A673 (cell line): Measurements from ENCODE around the gene TUBA3D. TPM values are rescaled to one million over a fixed set of nuclear protein-coding genes. Genes with fewer than 3 reads are reported as not detected.
A peak's percentile ranks its signal among the peaks of the same experiment; 100 is the strongest.
"Not testable (repeated sequence)": the region's sequence is repeated elsewhere in the genome, so short reads cannot be mapped to it uniquely, and the experiment has no call there.

Experiments used
- BruUV-seq: library from RNA; stranded (reverse); fragments of 400-500 nt; replicated peaks from 2 replicates; lab custom pipeline; 2021; lab: Mats Ljungman, UMichigan
- CTCF ChIA-PET: fragments of 300-600 bp; sonication (Branson Sonifier 250); formaldehyde crosslinking; loops from one replicate; lab custom pipeline; 2022; ENCODE audit warnings: antibody characterized with exemption; lab: Charles Lee
- POLR2A ChIA-PET: fragments of 300-600 bp; sonication (Branson Sonifier 250); formaldehyde crosslinking; loops from one replicate; lab custom pipeline; 2022; ENCODE audit warnings: antibody characterized with exemption; ENCODE audit not compliant: low non-redundant PET; lab: Charles Lee
- DNase-seq: peaks from one replicate; pipeline ENCODE4 v3.0.0-alpha.2; 2015; ENCODE audit warnings: low spot score
- H3K27ac ChIP-seq: fragments of 200-600 bp; sonication (generic); 2 replicates; pipeline ENCODE4 v1.5.1; 2016; ENCODE audit warnings: mixed run types, low read depth, mild to moderate bottlenecking, mixed read lengths, antibody characterized with exemption, low read length; ENCODE audit not compliant: poor library complexity, severe bottlenecking
- H3K27me3 ChIP-seq: fragments of 200-600 bp; sonication (generic); replicated peaks from 2 replicates; pipeline ENCODE4 v1.6.1; 2017; ENCODE audit warnings: mixed run types, low read depth, mild to moderate bottlenecking, mixed read lengths, antibody characterized with exemption, low read length; ENCODE audit not compliant: insufficient read depth, poor library complexity
- H3K36me3 ChIP-seq: fragments of 200-600 bp; sonication (generic); 2 replicates; pipeline ENCODE4 v1.6.1; 2016; ENCODE audit warnings: mixed run types, mild to moderate bottlenecking, mixed read lengths, antibody characterized with exemption, low read length; ENCODE audit not compliant: insufficient read depth, poor library complexity, severe bottlenecking
- H3K4me1 ChIP-seq: fragments of 200-600 bp; sonication (generic); 2 replicates; pipeline ENCODE4 v1.6.1; 2017; ENCODE audit warnings: mixed run types, mild to moderate bottlenecking, mixed read lengths, antibody characterized with exemption, low read length; ENCODE audit not compliant: insufficient read depth, poor library complexity, severe bottlenecking
- H3K4me3 ChIP-seq: fragments of 200-600 bp; sonication (generic); 2 replicates; pipeline ENCODE4 v1.5.1; 2016; ENCODE audit warnings: low read depth, mixed run types, mild to moderate bottlenecking, mixed read lengths, low read length; ENCODE audit not compliant: poor library complexity, severe bottlenecking
- H3K9me3 ChIP-seq: fragments of 200-600 bp; sonication (generic); 2 replicates; pipeline ENCODE4 v1.6.1; 2016; ENCODE audit warnings: mixed run types, low read depth, mild to moderate bottlenecking, mixed read lengths, antibody characterized with exemption, low read length; ENCODE audit not compliant: poor library complexity, severe bottlenecking
- intact Hi-C: fragments of 100-400 bp; cut with micrococcal nuclease; formaldehyde crosslinking; loops from one replicate; pipeline ENCODE4 v1.10.0; 2022; ENCODE audit not compliant: unreplicated experiment
- total RNA-seq: library from RNA; stranded (reverse); gene quantifications from 2 replicates; pipeline ENCODE4 v1.2.3, GENCODE V29; 2021

Gene TUBA3D
- total RNA-seq, 1 experiment from 2014 or later: not detected

DNA sequence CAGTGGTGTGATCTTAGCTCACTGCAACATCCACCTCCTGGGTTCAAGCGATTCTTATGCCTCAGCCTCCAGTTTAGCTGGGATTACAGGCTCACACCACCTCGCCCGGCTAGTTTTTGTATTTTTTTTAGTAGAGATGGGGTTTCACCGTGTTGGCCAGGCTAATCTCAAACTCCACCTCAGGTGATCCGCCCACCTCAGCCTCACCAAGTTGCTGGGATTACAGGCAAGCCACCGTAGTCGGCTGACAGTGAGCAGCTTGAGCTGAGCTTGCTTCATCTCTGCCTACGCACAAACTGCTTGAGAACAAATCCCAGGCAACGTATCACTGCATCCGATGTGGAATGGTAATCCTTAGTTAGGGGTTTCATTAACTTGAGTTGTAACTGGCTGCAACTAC lies 8.2 kb upstream of the TUBA3D start:
- H3K4me1 ChIP-seq, H3K9me3 ChIP-seq, H3K27me3 ChIP-seq, BruUV-seq, DNase-seq, CTCF ChIA-PET, H3K36me3 ChIP-seq, H3K27ac ChIP-seq, intact Hi-C loops, POLR2A ChIA-PET, H3K4me3 ChIP-seq: not testable (repeated sequence)

DNA sequence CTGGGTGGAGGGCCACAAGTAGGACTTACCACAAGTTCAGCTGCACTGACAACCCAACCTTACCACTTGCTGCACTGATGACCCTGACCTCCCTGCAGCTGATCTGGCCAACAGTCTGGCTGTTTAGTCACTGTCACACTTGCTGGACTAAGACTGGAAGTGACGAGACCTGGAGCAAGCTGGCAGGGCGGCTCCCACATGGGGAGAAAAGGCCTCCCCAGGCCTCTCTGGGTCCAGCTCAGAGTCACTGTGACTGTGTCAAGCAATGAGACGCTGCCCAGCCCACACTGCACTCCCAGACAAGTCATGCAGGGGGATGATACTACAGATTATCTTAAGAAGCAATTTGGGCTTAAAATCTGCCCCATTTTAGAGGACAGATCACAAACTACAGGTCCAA lies 5.0 kb upstream of the TUBA3D start:
- H3K4me1 ChIP-seq, POLR2A ChIA-PET, H3K9me3 ChIP-seq, BruUV-seq, intact Hi-C loops, H3K4me3 ChIP-seq, H3K27ac ChIP-seq, H3K36me3 ChIP-seq, DNase-seq, CTCF ChIA-PET, H3K27me3 ChIP-seq: not testable (repeated sequence)

- H3K27me3 ChIP-seq, H3K4me1 ChIP-seq, H3K4me3 ChIP-seq, BruUV-seq, H3K36me3 ChIP-seq, CTCF ChIA-PET, H3K27ac ChIP-seq, H3K9me3 ChIP-seq, POLR2A ChIA-PET, intact Hi-C loops: not testable (repeated sequence)
- DNase-seq: peak; percentile 19
Measured at GRCh38 chr2:131471624-131472023, 4.3 kb upstream of the TUBA3D start.

DNA sequence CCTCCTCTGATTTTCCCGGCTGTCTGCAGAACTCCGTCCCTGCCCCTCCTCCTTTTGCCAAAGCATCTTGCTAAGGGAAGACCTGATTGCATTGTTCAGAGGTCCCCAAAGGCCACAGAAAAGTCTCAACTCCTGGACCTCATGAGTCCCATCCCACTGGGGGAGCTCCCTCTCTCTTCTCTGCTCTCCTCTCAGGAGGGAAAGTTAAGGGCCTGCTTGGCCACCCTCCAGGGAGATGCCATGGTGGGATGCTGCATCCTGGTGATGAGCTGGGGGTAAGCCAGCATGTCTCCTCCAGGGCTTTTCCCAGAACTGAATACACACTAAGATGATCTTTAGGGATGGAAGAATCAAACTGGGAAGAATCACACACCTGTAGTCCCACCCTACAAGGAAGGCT lies 2.7 kb upstream of the TUBA3D start:
- POLR2A ChIA-PET, H3K36me3 ChIP-seq, CTCF ChIA-PET, H3K27ac ChIP-seq, H3K4me3 ChIP-seq, intact Hi-C loops, DNase-seq, H3K9me3 ChIP-seq, H3K4me1 ChIP-seq, BruUV-seq, H3K27me3 ChIP-seq: not testable (repeated sequence)

- H3K4me1 ChIP-seq, H3K27ac ChIP-seq, intact Hi-C loops, BruUV-seq, H3K27me3 ChIP-seq, H3K9me3 ChIP-seq, DNase-seq, H3K36me3 ChIP-seq, H3K4me3 ChIP-seq, POLR2A ChIA-PET, CTCF ChIA-PET: not testable (repeated sequence)
Measured at GRCh38 chr2:131476363-131476762, 444 bp downstream of the TUBA3D start.

GRCh38 chr2:131477227-131477626 lies 1.3 kb downstream of the TUBA3D start:
- H3K4me1 ChIP-seq, H3K4me3 ChIP-seq, DNase-seq, POLR2A ChIA-PET, BruUV-seq, CTCF ChIA-PET, H3K27me3 ChIP-seq, H3K36me3 ChIP-seq, intact Hi-C loops, H3K27ac ChIP-seq, H3K9me3 ChIP-seq: not testable (repeated sequence)

DNA sequence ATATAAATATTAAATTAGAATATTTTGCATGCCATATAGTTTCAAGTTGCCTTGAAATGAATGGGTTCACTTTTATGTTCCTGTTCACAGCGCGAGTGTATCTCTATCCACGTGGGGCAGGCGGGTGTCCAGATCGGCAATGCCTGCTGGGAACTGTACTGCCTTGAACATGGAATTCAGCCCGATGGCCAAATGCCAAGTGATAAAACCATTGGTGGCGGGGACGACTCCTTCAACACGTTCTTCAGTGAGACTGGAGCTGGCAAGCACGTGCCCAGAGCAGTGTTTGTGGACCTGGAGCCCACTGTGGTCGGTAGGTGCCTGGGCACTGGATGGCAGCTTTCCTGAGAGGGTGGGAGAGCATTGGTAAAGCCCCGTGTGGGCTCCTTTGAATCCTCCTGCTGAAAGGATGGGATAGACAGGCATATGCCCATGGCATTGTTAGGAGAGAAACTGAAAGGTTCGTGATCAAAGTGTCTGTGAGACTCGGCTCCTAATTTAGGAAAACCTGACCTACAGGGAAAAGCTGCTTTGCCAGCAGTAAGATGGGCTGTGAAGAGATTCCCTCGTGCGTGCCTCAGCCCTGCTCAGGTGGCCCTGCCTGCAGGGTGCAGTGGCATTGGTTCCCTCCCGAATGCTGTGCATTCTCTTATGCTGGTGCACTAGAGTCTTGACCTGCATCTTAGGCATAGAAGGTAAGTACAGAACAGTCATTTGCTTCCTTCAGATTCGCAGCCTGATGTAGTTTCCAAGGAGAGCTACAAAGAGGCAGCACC lies 2.3 kb downstream of the TUBA3D start:
- H3K4me1 ChIP-seq, BruUV-seq, H3K9me3 ChIP-seq, intact Hi-C loops, CTCF ChIA-PET, POLR2A ChIA-PET, H3K4me3 ChIP-seq, H3K36me3 ChIP-seq, H3K27ac ChIP-seq, H3K27me3 ChIP-seq, DNase-seq: not testable (repeated sequence)
